NCI-H2029 (cell line): ENCODE data around the gene C11orf98.
"Not testable (repeated sequence)": the region's sequence is repeated elsewhere in the genome, so short reads cannot be mapped to it uniquely, and the experiment has no call there.

Experiments
- DNase-seq: peaks from one replicate; lab custom pipeline; 2025; lab: John Stamatoyannopoulos, UW

C11orf98 gene

GRCh38 chr11:62650283-62650682 lies 14.7 kb downstream of the C11orf98 start:
- DNase-seq: not testable (repeated sequence)

GRCh38 chr11:62649486-62649885 lies 15.5 kb downstream of the C11orf98 start:
- DNase-seq: no peak

- no peak for DNase-seq
Observed at GRCh38 chr11:62648967-62649364, 16.0 kb downstream of the C11orf98 start.

- DNase-seq: no peak
Observed at GRCh38 chr11:62648185-62648966, 16.6 kb downstream of the C11orf98 start.

GRCh38 chr11:62647609-62648005 lies 17.4 kb downstream of the C11orf98 start:
- DNase-seq: no peak

GRCh38 chr11:62646825-62647608 lies 18.0 kb downstream of the C11orf98 start:
- DNase-seq: no peak

GRCh38 chr11:62645946-62646824 lies 18.8 kb downstream of the C11orf98 start, which contains the start of gene GANAB:
Gene GANAB (minus strand): TSS chr11:62646613. CDS start chr11:62646599, 14 bp downstream.
- peak; percentile 97 for DNase-seq

GRCh38 chr11:62645671-62645945 lies 19.4 kb downstream of the C11orf98 start:
- no peak for DNase-seq

GRCh38 chr11:62644220-62644619 lies 20.8 kb downstream of the C11orf98 start:
- no peak for DNase-seq

GRCh38 chr11:62632492-62632891 lies 32.5 kb downstream of the C11orf98 start:
- no peak for DNase-seq

- no peak for DNase-seq
Observed at GRCh38 chr11:62627713-62628112, 37.3 kb downstream of the C11orf98 start.

- DNase-seq: no peak
Observed at GRCh38 chr11:62622476-62623089, 42.4 kb downstream of the C11orf98 start.

- DNase-seq: peak; percentile 99
Observed at GRCh38 chr11:62621567-62622470, 43.2 kb downstream of the C11orf98 start, which contains the start of gene B3GAT3. Gene B3GAT3 (minus strand): TSS chr11:62621986. CDS start chr11:62621947, 39 bp downstream.

- DNase-seq: no peak
Observed at GRCh38 chr11:62621027-62621566, 43.9 kb downstream of the C11orf98 start.

- not testable (repeated sequence) for DNase-seq
Observed at GRCh38 chr11:62616957-62617356, 48.1 kb downstream of the C11orf98 start.

GRCh38 chr11:62615521-62615920 lies 49.5 kb downstream of the C11orf98 start:
- DNase-seq: no peak

- DNase-seq: no peak
Observed at GRCh38 chr11:62614275-62614674, 50.7 kb downstream of the C11orf98 start.

GRCh38 chr11:62613291-62613778 lies 51.7 kb downstream of the C11orf98 start:
- peak; percentile 20 for DNase-seq
